Activated gamma-delta T cell treated with Interleukin-2 at 50 U/mL for 16 hours (primary cell): Measurements from ENCODE around the gene ZFHX3.

Experiments used
- DNase-seq: peaks from one replicate; pipeline ENCODE4 v3.0.0-alpha.2; 2020

Gene ZFHX3

GRCh38 chr16:73056448-73056847 lies 8.5 kb upstream of the ZFHX3 start:
- DNase-seq, result no peak

GRCh38 chr16:73054813-73055482 lies 7.0 kb upstream of the ZFHX3 start:
- no peak for DNase-seq

- no peak for DNase-seq
These were observed 6.5 kb upstream of the ZFHX3 start for GRCh38 chr16:73054498-73054812.

- DNase-seq, result no peak
These were observed 6.2 kb upstream of the ZFHX3 start for GRCh38 chr16:73054125-73054484.

- no peak for DNase-seq
These were observed 5.6 kb upstream of the ZFHX3 start for GRCh38 chr16:73053364-73054124.

GRCh38 chr16:73053038-73053363 lies 5.1 kb upstream of the ZFHX3 start:
- DNase-seq, result no peak

GRCh38 chr16:73052576-73052975 lies 4.6 kb upstream of the ZFHX3 start:
- DNase-seq, result no peak

GRCh38 chr16:73051961-73052360 lies 4.0 kb upstream of the ZFHX3 start:
- DNase-seq, result no peak

GRCh38 chr16:73051226-73051625 lies 3.3 kb upstream of the ZFHX3 start:
- no peak for DNase-seq

GRCh38 chr16:73050201-73051099 lies 2.5 kb upstream of the ZFHX3 start:
- DNase-seq, result no peak

- no peak for DNase-seq
These were observed 1.6 kb upstream of the ZFHX3 start for GRCh38 chr16:73049511-73049910.

- no peak for DNase-seq
These were observed 1.2 kb upstream of the ZFHX3 start for GRCh38 chr16:73049091-73049490.

GRCh38 chr16:73048292-73049080 lies 558 bp upstream of the ZFHX3 start:
- no peak for DNase-seq

GRCh38 chr16:73047221-73047535 lies 750 bp downstream of the ZFHX3 start:
- no peak for DNase-seq

- DNase-seq, result no peak
These were observed 1.1 kb downstream of the ZFHX3 start for GRCh38 chr16:73046849-73047214.

GRCh38 chr16:73046202-73046848 lies 1.6 kb downstream of the ZFHX3 start:
- DNase-seq, result no peak

- no peak for DNase-seq
These were observed 4.0 kb downstream of the ZFHX3 start for GRCh38 chr16:73043828-73044467.

GRCh38 chr16:73042807-73043206 lies 5.1 kb downstream of the ZFHX3 start:
- DNase-seq, result no peak

GRCh38 chr16:73041676-73042075 lies 6.3 kb downstream of the ZFHX3 start:
- no peak for DNase-seq

GRCh38 chr16:73040735-73041402 lies 7.1 kb downstream of the ZFHX3 start:
- no peak for DNase-seq

- DNase-seq, result no peak
These were observed 7.8 kb downstream of the ZFHX3 start for GRCh38 chr16:73040136-73040535.
